Activated CD8-positive, alpha-beta T cell treated with anti-CD3 and anti-CD28 coated beads for 36 hours (primary cell): ENCODE results near the gene TGFBR2. TPM values are rescaled to one million over a fixed set of nuclear protein-coding genes. Genes with fewer than 3 reads are reported as not detected.

ENCODE experiments used
- ATAC-seq: fragments of 200-7000 bp; cut with Tn5 transposase; one replicate; pipeline ENCODE4 v1.10.0; 2021; ENCODE audit warnings: mild to moderate bottlenecking, moderate library complexity
- CTCF ChIA-PET: fragments of 350-600 bp; sonication (Branson Sonifier 250); formaldehyde crosslinking; loops from one replicate; lab custom pipeline; 2021; ENCODE audit warnings: antibody characterized with exemption; lab: Charles Lee
- POLR2A ChIA-PET: fragments of 350-600 bp; sonication (Branson Sonifier 250); formaldehyde crosslinking; loops from one replicate; lab custom pipeline; 2021; ENCODE audit warnings: antibody characterized with exemption; lab: Charles Lee
- DNase-seq: peaks from one replicate; pipeline ENCODE4 v3.0.0-alpha.2; 2020
- H3K27ac Mint-ChIP-seq: one replicate; pipeline ENCODE4 v1.8.0; 2021; ENCODE audit warnings: mild to moderate bottlenecking, mixed read lengths
- H3K27me3 Mint-ChIP-seq: one replicate; pipeline ENCODE4 v1.8.0; 2021; ENCODE audit warnings: mixed read lengths
- H3K36me3 Mint-ChIP-seq: one replicate; pipeline ENCODE4 v1.8.0; 2021; ENCODE audit warnings: low read depth, mixed read lengths
- H3K4me1 Mint-ChIP-seq: one replicate; pipeline ENCODE4 v1.8.0; 2021; ENCODE audit warnings: low read depth, mixed read lengths
- H3K4me3 Mint-ChIP-seq: one replicate; pipeline ENCODE4 v1.8.0; 2021; ENCODE audit warnings: mild to moderate bottlenecking, moderate library complexity, mixed read lengths
- H3K9me3 Mint-ChIP-seq: one replicate; pipeline ENCODE4 v1.8.0; 2021; ENCODE audit warnings: mixed read lengths
- CTCF ChIP-seq: fragments of 200-600 bp; IDR thresholded peaks from one replicate; pipeline ENCODE4 v1.8.0; 2022; ENCODE audit warnings: antibody characterized with exemption, mild to moderate bottlenecking
- intact Hi-C: fragments of 100-400 bp; cut with micrococcal nuclease; formaldehyde crosslinking; loops from one replicate; pipeline ENCODE4 v1.10.0; 2022
- total RNA-seq, 2 experiments: library from RNA; stranded (reverse); gene quantifications; one replicate each; pipeline ENCODE4 v1.2.3, GENCODE V29; 2021

TGFBR2 gene
- total RNA-seq, 2 experiments from 2014 or later: 49.1 to 50.0 TPM

GRCh38 chr3:30587904-30588303, 18.5 kb upstream of the TGFBR2 start:
- H3K27me3 Mint-ChIP-seq: no peaks in the 10 kb centered on the region
- no peaks in the 10 kb centered on the region for H3K4me1 Mint-ChIP-seq
- no peak for TF ChIP-seq CTCF
- H3K9me3 Mint-ChIP-seq: peaks cover 7% of the 10 kb centered on the region
- H3K27ac Mint-ChIP-seq: no peak overlapping the region
- intact Hi-C loops: no loop called here
- DNase-seq: no peak
- no peak overlapping the region for H3K4me3 Mint-ChIP-seq
- CTCF ChIA-PET: interaction anchor here (0.7 kb wide), 1 partner anchor 184 kb away, joined by 3 read pairs; no protein-coding TSS in a partner anchor
- POLR2A ChIA-PET: no interaction called here
- H3K36me3 Mint-ChIP-seq: no peaks in the 10 kb centered on the region
- no peak for ATAC-seq

GRCh38 chr3:30596152-30596551, 10.2 kb upstream of the TGFBR2 start:
- Mint-ChIP-seq H3K27me3 (no peaks in the 10 kb centered on the region), H3K27ac (no peak overlapping the region), H3K4me3 (no peak overlapping the region), H3K4me1 (peaks cover 38% of the 10 kb centered on the region), H3K9me3 (peaks cover 14% of the 10 kb centered on the region), H3K36me3 (peaks cover 5% of the 10 kb centered on the region)
- POLR2A ChIA-PET: no interaction called here
- CTCF ChIA-PET: no interaction called here
- no peak for TF ChIP-seq CTCF
- intact Hi-C loops: no loop called here
- ATAC-seq (no peak), DNase-seq (no peak)

GRCh38 chr3:30597131-30597768, 9.2 kb upstream of the TGFBR2 start:
- Mint-ChIP-seq H3K27ac (no peak overlapping the region), H3K4me3 (no peak overlapping the region), H3K4me1 (peaks cover 44% of the 10 kb centered on the region), H3K36me3 (peaks cover 8% of the 10 kb centered on the region), H3K27me3 (no peaks in the 10 kb centered on the region), H3K9me3 (peaks cover 12% of the 10 kb centered on the region)
- no peak for DNase-seq
- intact Hi-C loops: no loop called here
- POLR2A ChIA-PET: no interaction called here
- CTCF ChIA-PET: no interaction called here
- ATAC-seq: no peak
- TF ChIP-seq CTCF: no peak

GRCh38 chr3:30597769-30598134, 8.6 kb upstream of the TGFBR2 start:
- no peak for TF ChIP-seq CTCF
- Mint-ChIP-seq H3K36me3 (peaks cover 8% of the 10 kb centered on the region), H3K4me1 (peaks cover 45% of the 10 kb centered on the region), H3K4me3 (no peak overlapping the region), H3K27ac (no peak overlapping the region), H3K9me3 (peaks cover 10% of the 10 kb centered on the region), H3K27me3 (no peaks in the 10 kb centered on the region)
- no peak for DNase-seq
- intact Hi-C loops: no loop called here
- ChIA-PET POLR2A (interaction anchor here (1.1 kb wide), 1 partner anchor 8 kb away, joined by 3 read pairs; the partner anchor contains the start of gene TGFBR2), CTCF (no interaction called here)
- no peak for ATAC-seq

GRCh38 chr3:30598668-30599545, 7.5 kb upstream of the TGFBR2 start:
- Mint-ChIP-seq H3K36me3 (peaks cover 5% of the 10 kb centered on the region), H3K9me3 (peaks cover 7% of the 10 kb centered on the region), H3K4me1 (peaks cover 51% of the 10 kb centered on the region), H3K27ac (peak overlapping the region; percentile 64), H3K4me3 (no peak overlapping the region), H3K27me3 (no peaks in the 10 kb centered on the region)
- TF ChIP-seq CTCF: no peak
- POLR2A ChIA-PET: interaction anchor here (1.1 kb wide), 1 partner anchor 7 kb away, joined by 3 read pairs; the partner anchor contains the start of gene TGFBR2
- peak; percentile 53 for DNase-seq
- peak; percentile 85 for ATAC-seq
- CTCF ChIA-PET: interaction anchor here (1.0 kb wide), 1 partner anchor 279 kb away, joined by 3 read pairs; no protein-coding TSS in a partner anchor
- intact Hi-C loops: no loop called here
